GM12865 (cell line): Measurements from ENCODE around the gene BCLAF1.

Experiments
- DNase-seq: peaks from one replicate; pipeline ENCODE4 v3.0.0; 2010; ENCODE audit warnings: low read depth
- H3K4me3 ChIP-seq: 2 replicates; pipeline ENCODE4 v1.5.1; 2011; ENCODE audit warnings: mild to moderate bottlenecking, low read depth, low read length, control low read depth
- CTCF ChIP-seq: IDR thresholded peaks from 2 replicates; pipeline ENCODE4 v1.5.1; 2011; ENCODE audit warnings: low read length, control low read depth, low read depth, inconsistent platforms; ENCODE audit not compliant: insufficient read depth; ENCODE audit errors: missing control alignments

The BCLAF1 gene

GRCh38 chr6:136235233-136235564 is 54.4 kb downstream of the BCLAF1 start:
- DNase-seq: no peak
- TF ChIP-seq CTCF: no peak
- no peak overlapping the region for H3K4me3 ChIP-seq

DNA sequence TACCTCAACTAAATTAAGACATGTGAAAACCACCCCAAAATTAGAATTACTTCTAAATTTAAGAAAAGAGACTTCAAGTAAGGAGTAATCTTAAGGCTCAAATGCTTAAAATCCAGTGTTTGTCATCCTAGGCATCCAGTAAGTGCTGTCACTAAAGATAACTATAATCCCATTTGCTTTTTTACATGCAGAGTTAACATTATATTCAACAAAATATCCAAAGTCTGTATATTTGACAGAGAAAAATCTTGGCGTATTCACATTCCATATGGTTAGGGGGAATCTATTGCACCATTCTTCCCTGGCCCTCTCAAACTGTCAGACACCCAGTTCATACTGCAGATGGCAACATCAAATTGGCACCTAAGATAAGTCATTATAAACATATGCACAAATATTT is 56.9 kb downstream of the BCLAF1 start:
- H3K4me3 ChIP-seq: no peak overlapping the region
- no peak for TF ChIP-seq CTCF
- DNase-seq: no peak

DNA sequence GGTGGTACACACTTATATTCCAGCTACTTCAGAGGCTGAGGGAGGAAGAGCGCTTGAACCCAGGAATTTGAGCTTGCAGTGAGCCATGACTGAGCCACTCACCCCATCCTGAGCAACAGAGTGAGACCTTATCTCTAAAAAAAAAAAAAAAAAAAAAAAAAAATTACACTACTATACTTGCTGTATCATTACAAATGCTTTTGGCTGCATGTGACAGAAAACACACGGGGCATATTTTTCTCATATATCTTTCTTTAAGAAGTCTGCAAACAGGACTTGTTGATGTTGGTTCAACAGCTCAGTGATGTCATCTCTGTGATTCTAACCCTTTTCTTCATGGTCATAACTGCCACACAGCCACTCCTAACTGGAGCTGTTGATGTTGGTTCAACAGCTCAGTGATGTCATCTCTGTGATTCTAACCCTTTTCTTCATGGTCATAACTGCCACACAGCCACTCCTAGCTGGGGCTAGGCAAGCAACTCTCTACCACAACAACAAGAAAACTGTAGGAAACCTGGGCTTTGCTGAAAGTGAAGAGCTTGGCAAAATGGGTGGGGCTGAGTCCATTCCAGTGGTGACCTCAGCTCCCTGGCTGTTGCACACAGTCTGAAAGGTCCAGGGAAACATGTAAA is 59.3 kb downstream of the BCLAF1 start:
- no peak for DNase-seq
- no peak for TF ChIP-seq CTCF
- H3K4me3 ChIP-seq: no peak overlapping the region

DNA sequence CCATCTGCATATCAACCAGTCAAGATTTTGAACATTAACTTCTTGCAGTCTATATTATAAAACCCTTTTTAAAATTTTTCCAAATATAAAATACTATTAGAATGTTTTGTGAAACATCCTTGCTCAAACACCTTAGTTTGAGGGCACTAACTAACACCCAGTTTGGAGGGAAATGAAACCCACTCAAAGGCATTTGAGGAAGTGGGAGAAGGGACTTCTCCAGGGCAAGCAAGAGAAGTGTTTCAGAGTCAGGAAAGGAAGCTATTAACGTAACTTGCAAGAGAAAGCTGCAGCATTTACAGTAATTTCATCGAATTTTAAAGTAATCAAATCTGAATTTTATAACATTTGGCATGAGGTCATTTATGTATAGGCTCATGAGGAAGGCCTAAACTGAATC is 60.8 kb downstream of the BCLAF1 start:
- no peak overlapping the region for H3K4me3 ChIP-seq
- TF ChIP-seq CTCF: no peak
- peak; percentile 13 for DNase-seq

DNA sequence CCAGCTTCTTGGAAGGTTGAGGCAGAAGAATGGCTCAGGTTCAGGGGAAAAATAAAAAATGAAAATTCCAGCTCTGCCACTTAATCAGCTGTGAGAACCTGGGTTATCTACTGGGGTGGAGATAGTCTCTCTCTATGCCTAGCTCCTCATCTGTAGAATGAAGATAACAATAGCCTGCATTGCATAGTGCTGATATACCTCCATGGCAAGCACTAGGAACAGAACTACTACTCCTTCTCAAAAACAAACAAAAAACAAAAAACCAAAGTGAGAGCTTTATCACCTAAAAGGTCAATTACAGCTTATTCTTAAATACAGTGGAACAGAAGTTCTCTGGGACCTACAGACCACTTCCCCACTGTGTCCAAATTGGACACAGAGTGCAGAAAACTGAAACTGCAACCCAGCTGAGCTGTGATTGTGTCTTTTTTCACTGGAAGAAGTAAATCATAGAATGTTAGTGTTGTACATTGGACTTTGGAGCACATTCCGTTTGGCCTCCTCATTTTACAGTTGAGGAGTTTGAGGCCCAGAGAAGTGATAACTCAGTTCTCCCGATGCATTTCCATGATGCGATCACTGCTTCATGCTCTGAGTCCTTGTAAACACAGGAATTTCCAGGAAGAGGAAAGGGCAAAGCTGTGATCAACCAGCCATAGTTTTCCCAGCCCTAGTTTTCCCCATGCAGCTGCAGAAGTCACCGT is 62.8 kb downstream of the BCLAF1 start:
- no peak for DNase-seq
- H3K4me3 ChIP-seq: no peak overlapping the region

DNA sequence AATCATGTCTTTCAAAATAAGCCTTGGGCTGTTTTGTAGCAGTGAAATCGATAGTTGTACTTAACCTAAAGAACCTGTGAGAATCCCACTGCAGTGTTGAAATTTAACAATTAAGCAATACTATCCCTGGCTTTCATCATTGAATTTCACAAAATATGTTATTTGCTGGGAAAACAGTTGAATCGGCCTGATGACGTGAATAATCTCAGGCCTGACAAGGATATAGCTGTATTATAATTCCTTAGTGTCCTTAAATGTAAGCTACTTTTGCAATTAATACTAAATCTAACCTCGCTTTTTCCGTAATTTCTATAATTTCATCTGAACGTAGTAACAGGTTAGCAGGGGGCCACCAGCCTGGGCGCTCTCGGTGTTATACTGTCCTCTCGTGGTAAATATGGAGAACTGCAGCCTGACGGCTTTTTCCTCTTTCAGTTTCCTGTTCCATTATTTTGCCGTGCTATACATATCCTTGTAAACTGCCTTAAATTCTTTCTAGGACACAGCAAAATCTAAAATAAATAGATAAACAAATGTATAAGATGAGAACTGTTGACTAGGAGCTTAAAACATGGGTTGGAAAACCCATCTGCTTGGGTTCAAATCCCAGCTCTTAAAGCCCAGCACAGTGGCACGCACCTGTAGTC is 63.5 kb downstream of the BCLAF1 start:
- DNase-seq: peak; percentile 52
- H3K4me3 ChIP-seq: no peak overlapping the region
- TF ChIP-seq CTCF: peak; percentile 99

More for the DNA sequence above, 62.8 kb downstream of the BCLAF1 start:
- TF ChIP-seq CTCF: no peak
